K562 (cell line): Measurements from ENCODE around the gene SCYL1. TPM values are rescaled to one million over a fixed set of nuclear protein-coding genes. Genes with fewer than 3 reads are reported as not detected.

Experiments
- CEBPZ ChIP-seq: fragments of 150-350 bp; IDR thresholded peaks from 2 replicates; pipeline ENCODE4 v1.6.1; 2014; ENCODE audit warnings: low read depth, mild to moderate bottlenecking, low read length, borderline replicate concordance
- COPS2 ChIP-seq: fragments of 450-650 bp; conservative IDR thresholded peaks from 2 replicates; pipeline ENCODE4 v1.6.1; 2016; ENCODE audit warnings: mild to moderate bottlenecking, moderate library complexity
- CXXC5 ChIP-seq: fragments of 250-450 bp; sonication (Bioruptor Pico); IDR thresholded peaks from 2 replicates; pipeline ENCODE4 v1.8.0; 2022; ENCODE audit warnings: inconsistent platforms, mild to moderate bottlenecking, moderate library complexity
- ELK1 ChIP-seq: sonication (generic); formaldehyde crosslinking; IDR thresholded peaks from 2 replicates; pipeline ENCODE4 v1.8.1; 2022; ENCODE audit warnings: missing genetic modification reagents
- ERF ChIP-seq: fragments of 450-650 bp; formaldehyde crosslinking; IDR thresholded peaks from 2 replicates; pipeline ENCODE4 v1.4.0; 2020; ENCODE audit warnings: mild to moderate bottlenecking, mixed read lengths
- GATAD2B ChIP-seq: fragments of 450-650 bp; IDR thresholded peaks from 2 replicates; pipeline ENCODE4 v1.6.1; 2017; ENCODE audit warnings: mild to moderate bottlenecking, borderline replicate concordance
- HDAC2 ChIP-seq: fragments of 450-650 bp; IDR thresholded peaks from 2 replicates; pipeline ENCODE4 v1.6.1; 2016; ENCODE audit warnings: mild to moderate bottlenecking
- HOXB6 ChIP-seq: fragments of 250-450 bp; sonication (Bioruptor Pico); IDR thresholded peaks from 2 replicates; pipeline ENCODE4 v1.5.1; 2022; ENCODE audit warnings: mild to moderate bottlenecking, borderline replicate concordance
- MED1 ChIP-seq: sonication (generic); formaldehyde crosslinking; IDR thresholded peaks from 2 replicates; pipeline ENCODE4 v1.8.1; 2023; ENCODE audit warnings: missing genetic modification reagents, borderline replicate concordance
- MYNN ChIP-seq, 2 experiments: sonication (generic); formaldehyde crosslinking in 1 of 2; IDR thresholded peaks; 2 replicates each; pipeline versions ENCODE4 v1.5.0 to v1.6.1; 2016 to 2020; ENCODE audit warnings: antibody characterized with exemption in 1 of 2, missing genetic modification reagents in 1 of 2
- NELFE ChIP-seq: IDR thresholded peaks from 2 replicates; pipeline ENCODE4 v1.6.1; 2011; ENCODE audit warnings: mild to moderate bottlenecking; ENCODE audit not compliant: insufficient read depth, insufficient read length
- NFE2L1 ChIP-seq: fragments of 450-650 bp; IDR thresholded peaks from 2 replicates; pipeline ENCODE4 v1.6.1; 2016; ENCODE audit warnings: missing genetic modification characterization, low read depth, mild to moderate bottlenecking, missing compliant biosample characterization, moderate library complexity, borderline replicate concordance
- SETDB1 ChIP-seq: IDR thresholded peaks from one replicate; pipeline ENCODE4 v1.6.1; 2012; ENCODE audit warnings: low read length, control low read depth, inconsistent platforms
- SMARCB1 ChIP-seq: IDR thresholded peaks from 2 replicates; pipeline ENCODE4 v1.6.1; 2011; ENCODE audit warnings: improper control_type of control experiment, low read depth; ENCODE audit not compliant: insufficient read length
- SRSF3 ChIP-seq: fragments of 200-400 bp; formaldehyde crosslinking; IDR thresholded peaks from 2 replicates; pipeline ENCODE4 v1.6.1; 2016; ENCODE audit warnings: mild to moderate bottlenecking, low read length, moderate library complexity; ENCODE audit not compliant: insufficient read depth
- ZFP36 ChIP-seq: fragments of 150-350 bp; IDR thresholded peaks from 2 replicates; pipeline ENCODE4 v1.6.1; 2018; ENCODE audit warnings: low read length, low read depth; ENCODE audit not compliant: partially characterized antibody
- ZHX1 ChIP-seq: fragments of 150-350 bp; conservative IDR thresholded peaks from 2 replicates; pipeline ENCODE4 v1.6.1; 2014; ENCODE audit warnings: low read length
- ZNF324 ChIP-seq: fragments of 250-450 bp; sonication (Bioruptor Pico); IDR thresholded peaks from 2 replicates; pipeline ENCODE4 v1.4.0; 2020; ENCODE audit warnings: mild to moderate bottlenecking
- ZNF717 ChIP-seq: fragments of 250-450 bp; sonication (Bioruptor Pico); IDR thresholded peaks from 2 replicates; pipeline ENCODE4 v1.5.0; 2021
- polyA plus RNA-seq, 8 experiments: library from polyadenylated mRNA; depleted of rRNA in 4 of 8; stranded (reverse) in 5 of 8; unstranded in 3 of 8; fragments of >200 nt; fragmentation: Nextera tagmentation in 2 of 8; fragmentation: Illumina TruSeq in 1 of 8; extraction: Ambion mirVana in 2 of 8; extraction: Trizol in 1 of 8; gene quantifications; 2 replicates each; pipeline versions ENCODE4 v1.2.1 to v1.2.3, GENCODE V29; 2011 to 2014; ENCODE audit warnings: inconsistent platforms in 1 of 8, missing spikeins in 1 of 8
- total RNA-seq, 7 experiments: library from RNA; depleted of rRNA in 6 of 7; stranded (reverse); fragments of >200 nt in 6 of 7; fragmentation: Illumina TruSeq in 2 of 7; extraction: Trizol in 2 of 7; gene quantifications; 2 replicates each; pipeline versions ENCODE4 v1.2.1 to v1.2.3, GENCODE V29; 2011 to 2021; ENCODE audit warnings: low replicate concordance in 1 of 7

The SCYL1 gene
- total and polyA plus RNA-seq, 9 of the 15 experiments (the other 6 are each of a cell fraction or from before 2014, with no cell fraction given): 1.9 to 145 (median 57.6) TPM

GRCh38 chr11:65569973-65570918, 45.4 kb downstream of the SCYL1 start, which contains the start of gene ZNRD2 (continued):
- TF ChIP-seq CEBPZ (no peak), ZNF717 (CRISPR knock-in tag) (no peak), HOXB6 (CRISPR knock-in tag) (no peak), SMARCB1 (no peak), MED1 (CRISPR knock-in tag) (no peak), NFE2L1 (tag) (no peak), GATAD2B (no peak), CXXC5 (CRISPR knock-in tag) (peak; percentile 94), SETDB1 (peak; percentile 69), ERF (CRISPR knock-in tag) (no peak), ZFP36 (peak; percentile 12), SRSF3 (no peak), MYNN (IDR thresholded peaks at IDR 0.05) (0 out of 2 replicates have a peak, but pooled peaks have one; percentile 10), MYNN (CRISPR knock-in tag; IDR thresholded peaks at IDR 0.05) (no peak), NELFE (no peak), ELK1 (CRISPR knock-in tag) (no peak), HDAC2 (peak; percentile 89; the same call in 1 of the 2 replicates), ZNF324 (CRISPR knock-in tag) (no peak), COPS2 (no peak), ZHX1 (no peak)
